Stimulated activated CD8-positive, alpha-beta memory T cell treated with anti-CD3 and anti-CD28 coated beads, Interleukin-7, amount 100 ng/mL, for 1 hour (primary cell): ENCODE data around the gene SIX5.
"Not testable (repeated sequence)": the region's sequence is repeated elsewhere in the genome, so short reads cannot be mapped to it uniquely, and the experiment has no call there.

Source experiments
- DNase-seq, 2 donors: peaks; one replicate each; pipeline ENCODE4 v3.0.0-alpha.2; 2020; ENCODE audit warnings: low read depth in 2 of 2

The SIX5 gene

DNA sequence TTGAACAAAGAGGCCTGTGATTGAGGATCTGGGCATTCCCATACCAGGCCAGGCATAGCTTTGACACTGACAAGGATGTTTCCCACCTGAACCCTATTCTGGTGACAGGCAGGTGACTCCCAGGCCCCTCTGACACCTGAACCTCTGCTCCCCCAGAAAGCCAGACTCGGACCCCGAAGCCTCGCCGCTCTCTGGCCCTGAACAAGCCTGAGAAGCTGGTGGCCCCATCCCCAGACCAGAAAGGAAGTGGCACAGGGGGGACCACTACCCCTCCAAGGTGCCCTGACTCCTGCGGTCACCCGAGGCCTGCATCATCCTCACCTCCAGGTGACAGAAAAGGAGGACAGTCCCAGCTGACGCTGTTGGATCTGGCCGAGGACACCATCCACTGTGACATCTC is 14.7 kb downstream of the SIX5 start:
- no peak for DNase-seq

GRCh38 chr19:45753548-45753947 is 15.5 kb downstream of the SIX5 start:
- no peak for DNase-seq

- DNase-seq = no peak
Measured at GRCh38 chr19:45752639-45753038, 16.4 kb downstream of the SIX5 start.

DNA sequence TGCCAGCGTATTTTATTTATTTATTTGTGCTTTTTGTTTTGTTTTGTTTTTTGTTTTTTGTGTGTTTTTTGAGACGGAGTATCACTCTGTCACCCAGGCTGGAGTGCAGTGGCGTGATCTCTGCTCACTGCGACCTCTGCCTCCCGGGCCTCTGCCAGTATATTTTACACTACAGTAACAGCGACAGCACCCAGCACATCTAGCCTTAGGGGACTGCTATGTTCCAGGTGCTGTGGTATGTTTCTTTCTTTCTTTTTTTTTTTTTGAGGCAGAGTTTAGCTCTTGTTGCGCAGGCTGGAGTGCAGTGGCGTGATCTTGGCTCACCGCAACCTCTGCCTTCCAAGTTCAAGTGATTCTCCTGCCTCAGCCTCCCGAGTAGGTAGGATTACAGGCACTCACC is 17.6 kb downstream of the SIX5 start:
- DNase-seq = not testable (repeated sequence)

DNA sequence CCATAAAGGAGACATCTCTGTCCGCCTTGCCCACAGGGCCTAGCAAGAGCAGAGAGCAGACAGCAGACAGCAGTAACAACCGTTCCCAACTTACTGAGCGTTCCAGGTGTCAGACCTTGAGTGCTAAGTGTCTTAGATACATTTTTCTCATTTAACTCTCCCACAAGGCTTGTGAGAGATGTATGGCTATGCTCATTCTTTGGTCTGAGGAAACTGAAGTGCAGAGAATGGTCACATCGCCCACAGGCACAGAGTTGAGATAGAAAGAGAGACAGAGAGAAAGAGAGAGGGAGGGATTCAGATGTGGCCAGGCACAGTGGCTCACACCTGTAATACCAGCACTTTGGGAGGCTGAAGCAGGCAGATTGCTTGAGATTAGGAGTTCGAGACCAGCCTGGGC is 21.5 kb downstream of the SIX5 start:
- DNase-seq = no peak

GRCh38 chr19:45746866-45747265 is 22.2 kb downstream of the SIX5 start:
- no peak for DNase-seq

GRCh38 chr19:45745606-45746005 is 23.4 kb downstream of the SIX5 start:
- no peak for DNase-seq

- no peak for DNase-seq
Measured at GRCh38 chr19:45742969-45743368, 26.1 kb downstream of the SIX5 start.

- no peak for DNase-seq
Measured at GRCh38 chr19:45739498-45740439, 29.3 kb downstream of the SIX5 start.

DNA sequence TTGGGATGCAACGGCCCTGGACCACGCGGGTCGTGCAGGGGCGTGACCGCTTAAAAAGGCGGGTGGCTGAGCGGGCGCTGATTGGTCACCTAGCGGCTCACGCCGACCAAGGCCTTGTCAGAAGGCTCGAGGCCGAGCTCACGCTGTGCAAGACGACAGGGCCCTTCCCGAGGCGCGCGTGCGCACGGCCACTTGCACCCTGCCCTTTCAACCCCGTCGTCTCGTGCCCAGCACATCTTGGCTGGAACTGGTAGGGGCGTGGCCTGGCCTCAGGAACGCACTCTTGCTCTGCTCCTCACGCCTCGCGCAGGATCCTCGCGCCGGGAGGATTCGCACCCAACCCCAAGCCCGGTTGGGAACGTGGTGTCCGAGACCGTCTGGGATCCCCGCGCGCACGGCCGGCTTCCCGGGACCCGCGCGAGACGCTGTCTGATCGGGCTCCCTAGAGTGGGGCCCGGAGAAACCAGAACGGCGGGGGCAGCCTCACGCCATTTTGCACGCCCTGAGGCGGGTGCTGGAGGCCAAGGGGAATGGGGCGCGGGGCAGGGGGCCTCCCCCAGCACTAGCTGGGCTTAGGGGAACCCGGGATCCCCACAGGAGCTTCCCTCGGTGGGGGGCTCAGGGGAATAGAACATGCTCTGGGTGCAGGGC is 35.8 kb downstream of the SIX5 start, which contains the start of gene MEIOSIN:
Gene MEIOSIN, plus strand, starts transcription at position 280 of the 651 bp plus-strand sequence. CDS start 1,938 bp downstream, outside the sequence.
- no peak for DNase-seq

DNA sequence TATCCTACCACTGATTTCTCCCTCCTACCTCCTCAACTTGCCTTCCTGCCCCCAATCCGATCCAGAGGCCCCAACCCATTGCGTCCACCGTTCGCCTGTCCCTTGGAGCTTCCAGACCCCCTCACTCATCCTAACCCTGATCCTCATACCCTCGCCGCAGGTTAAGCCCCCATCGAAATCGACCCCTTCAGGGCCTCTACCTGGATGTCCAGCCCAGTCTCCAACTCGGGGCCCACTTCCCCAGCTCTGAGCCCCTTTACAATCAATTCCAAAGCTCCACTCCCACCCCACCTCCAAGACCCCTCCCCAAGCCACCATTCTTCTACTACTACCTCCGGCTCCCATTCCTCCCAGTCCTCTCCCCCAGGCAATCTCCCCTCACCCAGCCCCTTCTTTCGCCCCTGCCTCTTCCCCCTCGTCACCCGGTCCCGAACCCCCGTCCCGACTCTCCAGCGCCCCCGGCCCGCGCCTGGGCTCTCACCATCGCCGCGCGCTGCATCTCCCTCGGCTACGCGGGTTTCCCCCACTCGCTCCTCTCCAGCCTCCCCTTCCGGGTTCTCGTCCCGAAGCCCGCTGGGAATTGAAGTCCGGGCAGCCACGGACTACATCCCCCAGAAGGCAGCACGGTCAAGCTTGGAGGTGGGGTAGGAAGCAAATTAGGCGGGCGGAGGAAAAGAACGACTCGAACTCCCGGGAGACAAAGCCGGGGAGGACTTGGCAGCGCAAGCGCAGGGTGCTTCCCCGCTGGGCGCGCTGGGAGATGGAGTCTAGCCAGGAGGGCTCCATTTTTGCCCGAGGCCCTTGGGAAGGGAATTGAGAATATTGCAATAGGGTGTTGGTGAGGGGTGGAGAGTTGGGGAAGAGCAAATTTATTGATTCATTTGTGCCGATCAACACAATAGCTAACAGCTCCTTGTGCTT is 38.4 kb downstream of the SIX5 start, which contains the start of gene FBXO46:
Gene FBXO46, minus strand, starts transcription at position 529 of the 921 bp plus-strand sequence. CDS start 17,401 bp downstream, outside the sequence.
- DNase-seq = peak; percentile 82 to 84

GRCh38 chr19:45729800-45730290 is 39.2 kb downstream of the SIX5 start:
- no peak for DNase-seq

DNA sequence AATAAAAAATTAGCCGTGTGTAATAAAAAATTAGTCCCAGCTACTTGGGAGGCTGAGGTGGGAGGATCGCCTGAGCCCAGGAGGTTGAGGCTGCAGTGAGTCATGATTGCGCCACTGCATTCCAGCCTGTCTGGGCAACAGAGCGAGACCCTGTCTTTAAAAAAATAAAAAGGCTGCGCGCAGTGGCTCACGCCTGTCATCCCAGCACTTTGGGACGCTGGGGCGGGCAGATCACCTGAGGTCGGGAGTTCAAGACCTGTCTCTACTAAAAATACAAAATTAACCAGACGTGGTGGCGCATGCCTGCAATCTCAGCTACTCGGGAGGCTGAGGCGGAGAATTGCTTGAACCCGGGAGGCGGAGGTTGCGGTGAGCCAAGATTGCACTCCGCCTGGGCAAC is 40.4 kb downstream of the SIX5 start:
- not testable (repeated sequence) for DNase-seq

- not testable (repeated sequence) for DNase-seq
Measured at GRCh38 chr19:45720065-45720464, 49.0 kb downstream of the SIX5 start.

DNA sequence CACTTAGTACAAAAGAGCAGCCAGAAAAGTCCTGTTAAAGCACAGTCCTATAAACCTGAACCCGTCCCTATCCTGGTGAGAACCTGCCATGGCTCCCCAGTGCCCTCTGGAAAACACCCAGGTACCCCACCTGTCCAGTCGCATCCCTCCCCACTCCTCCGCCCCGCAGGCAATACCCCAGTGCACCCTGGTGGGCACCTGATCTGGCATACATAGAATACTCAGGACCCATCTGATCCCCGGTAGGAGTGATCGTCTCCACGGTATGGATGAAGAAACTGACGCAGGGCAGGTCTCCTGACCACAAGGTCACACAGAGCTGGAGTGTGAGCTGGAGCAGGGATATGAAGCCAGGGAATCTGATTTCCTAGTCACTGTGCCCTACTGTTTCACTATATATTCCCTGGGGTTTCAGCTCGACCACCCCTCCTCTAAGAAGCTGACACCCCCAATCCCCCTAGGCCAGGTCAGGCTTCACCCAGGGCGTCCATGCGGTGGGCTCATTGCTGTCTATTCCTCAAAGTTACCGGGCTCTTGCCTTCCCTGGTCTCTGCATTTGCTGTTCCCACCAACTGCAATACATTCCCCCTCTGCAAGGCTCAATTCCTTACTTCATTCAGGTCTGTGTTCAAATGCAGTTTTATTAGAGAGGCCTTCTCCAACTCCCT is 50.9 kb downstream of the SIX5 start:
- no peak for DNase-seq

- peak; percentile 94 to 95 for DNase-seq
Measured at GRCh38 chr19:45717131-45717982, 51.7 kb downstream of the SIX5 start.

- no peak for DNase-seq
Measured at GRCh38 chr19:45716359-45717130, 52.5 kb downstream of the SIX5 start.

GRCh38 chr19:45715139-45715538 is 53.9 kb downstream of the SIX5 start:
- no peak for DNase-seq
